Natural killer cell (primary cell): Measurements from ENCODE around the gene SERPINB4. TPM values are rescaled to one million over a fixed set of nuclear protein-coding genes. Genes with fewer than 3 reads are reported as not detected.
"Not testable (repeated sequence)": the region's sequence is repeated elsewhere in the genome, so short reads cannot be mapped to it uniquely, and the experiment has no call there.

ENCODE experiments used
- ATAC-seq, 3 donors: fragments of 150-1000 bp in 2 of 3; fragments of 200-7000 bp in 1 of 3; cut with Tn5 transposase; 1 replicate in 1 of 3; 2 replicates in 2 of 3; pipeline ENCODE4 v1.10.0; 2021; ENCODE audit warnings: mild to moderate bottlenecking in 2 of 3, moderate library complexity in 2 of 3
- DNase-seq, 2 donors: peaks; one replicate each; pipeline versions ENCODE4 v3.0.0 to v3.0.0-alpha.2; 2013 to 2021; ENCODE audit warnings: mixed read lengths in 1 of 2
- H3K27ac ChIP-seq: one replicate; pipeline ENCODE4 v1.5.1; 2013; ENCODE audit warnings: mild to moderate bottlenecking, low read length
- H3K27me3 ChIP-seq: one replicate; pipeline ENCODE4 v1.6.1; 2013; ENCODE audit warnings: low read length; ENCODE audit not compliant: control insufficient read depth, insufficient read depth
- H3K36me3 ChIP-seq: one replicate; pipeline ENCODE4 v1.6.1; 2013; ENCODE audit warnings: low read length; ENCODE audit not compliant: control insufficient read depth, insufficient read depth
- H3K4me1 ChIP-seq: one replicate; pipeline ENCODE4 v1.6.1; 2013; ENCODE audit warnings: low read length; ENCODE audit not compliant: control insufficient read depth, insufficient read depth
- H3K4me3 ChIP-seq: one replicate; pipeline ENCODE4 v1.5.1; 2013; ENCODE audit warnings: low read length
- H3K9me3 ChIP-seq: one replicate; pipeline ENCODE4 v1.6.1; 2013; ENCODE audit warnings: low read length; ENCODE audit not compliant: control insufficient read depth, insufficient read depth
- H3K27ac Mint-ChIP-seq, 2 donors: one replicate each; pipeline ENCODE4 v1.8.0; 2022; ENCODE audit warnings: mild to moderate bottlenecking in 2 of 2, mixed read lengths in 2 of 2, moderate library complexity in 1 of 2
- H3K27me3 Mint-ChIP-seq, 2 donors: one replicate each; pipeline ENCODE4 v1.8.0; 2022; ENCODE audit warnings: low read depth in 2 of 2, mixed read lengths in 2 of 2
- H3K36me3 Mint-ChIP-seq: one replicate; pipeline ENCODE4 v1.8.0; 2022; ENCODE audit warnings: mixed read lengths
- H3K4me1 Mint-ChIP-seq, 2 donors: one replicate each; pipeline ENCODE4 v1.8.0; 2022; ENCODE audit warnings: mixed read lengths in 2 of 2
- H3K4me3 Mint-ChIP-seq: one replicate; pipeline ENCODE4 v1.8.0; 2022; ENCODE audit warnings: mild to moderate bottlenecking, moderate library complexity, mixed read lengths
- H3K9me3 Mint-ChIP-seq, 2 donors: one replicate each; pipeline ENCODE4 v1.8.0; 2022; ENCODE audit warnings: mixed read lengths in 2 of 2
- WGBS: methylation state at CpG from one replicate; pipeline ENCODE4 v1.1.7; 2013; ENCODE audit warnings: missing lambda C conversion rate; ENCODE audit not compliant: insufficient coverage; 5-methylcytosine and 5-hydroxymethylcytosine counted together
- intact Hi-C: fragments of 100-400 bp; cut with micrococcal nuclease; formaldehyde crosslinking; loops from one replicate; pipeline ENCODE4 v1.14.2; 2022
- total RNA-seq, 4 donors: library from RNA; stranded (reverse); fragments of 120-200 nt in 1 of 4; gene quantifications; one replicate each; pipeline versions ENCODE4 v1.2.3 to v1.2.4, GENCODE V29; 2013 to 2022
- TF ChIP-seq, protein P1 (sequence below): fragments of 200-600 bp; IDR thresholded peaks from one replicate; pipeline ENCODE4 v1.8.0; 2022; ENCODE audit warnings: antibody characterized with exemption

The SERPINB4 gene
- total RNA-seq, result not detected
- total RNA-seq (2013), result not detected

DNA sequence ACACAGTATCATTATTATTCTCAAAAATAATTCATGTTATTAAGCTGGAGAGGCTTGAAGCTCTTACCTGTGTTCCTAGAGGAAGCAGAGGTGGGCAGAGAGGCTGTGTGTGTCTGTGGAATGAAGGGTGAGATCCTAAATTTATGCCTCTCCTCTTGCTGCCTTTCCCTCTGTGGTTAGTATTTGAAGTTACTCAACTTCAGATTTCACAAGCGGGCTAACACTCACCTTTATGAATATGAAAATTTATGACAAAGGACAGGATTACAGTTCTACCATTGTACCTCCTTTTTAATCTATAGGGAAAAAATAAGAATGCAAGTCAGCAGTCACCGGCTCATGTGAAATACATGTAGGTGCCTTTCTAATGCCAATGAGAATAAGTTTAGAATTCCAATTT is at the start of gene SERPINB4:
Gene SERPINB4, minus strand, starts transcription at position 115 of the 400 bp plus-strand sequence. CDS start 679 bp downstream, outside the sequence.
- H3K27ac ChIP-seq, H3K27me3 Mint-ChIP-seq, H3K27ac Mint-ChIP-seq, H3K4me1 ChIP-seq, H3K9me3 ChIP-seq, H3K36me3 Mint-ChIP-seq, ATAC-seq, DNase-seq, intact Hi-C loops, H3K9me3 Mint-ChIP-seq, H3K36me3 ChIP-seq, H3K27me3 ChIP-seq, H3K4me1 Mint-ChIP-seq, H3K4me3 ChIP-seq, H3K4me3 Mint-ChIP-seq: not testable (repeated sequence)
- no CpG with 5 or more reads among the region's 2 CpGs for WGBS

DNA sequence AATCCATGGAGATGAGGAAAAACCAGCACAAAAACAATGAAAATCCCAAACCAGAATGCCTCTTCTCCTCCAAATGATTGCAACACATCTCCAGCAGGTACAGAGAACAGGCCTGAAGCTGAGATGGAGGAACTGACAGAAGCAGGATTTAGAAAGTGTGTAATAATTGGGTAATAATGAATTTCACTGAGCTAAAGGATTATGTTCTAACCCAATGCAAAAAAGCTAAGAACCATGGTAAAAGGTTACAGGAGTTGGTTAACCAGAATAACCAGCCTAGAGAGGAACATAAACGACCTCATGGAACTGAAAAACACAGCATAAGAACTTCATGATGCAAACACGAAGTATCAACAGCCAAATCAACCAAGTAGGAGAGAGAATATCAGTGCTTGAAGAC is 45.0 kb upstream of the SERPINB4 start:
- DNase-seq (no peak), ATAC-seq (no peak)
- TF ChIP-seq, protein P1, sequence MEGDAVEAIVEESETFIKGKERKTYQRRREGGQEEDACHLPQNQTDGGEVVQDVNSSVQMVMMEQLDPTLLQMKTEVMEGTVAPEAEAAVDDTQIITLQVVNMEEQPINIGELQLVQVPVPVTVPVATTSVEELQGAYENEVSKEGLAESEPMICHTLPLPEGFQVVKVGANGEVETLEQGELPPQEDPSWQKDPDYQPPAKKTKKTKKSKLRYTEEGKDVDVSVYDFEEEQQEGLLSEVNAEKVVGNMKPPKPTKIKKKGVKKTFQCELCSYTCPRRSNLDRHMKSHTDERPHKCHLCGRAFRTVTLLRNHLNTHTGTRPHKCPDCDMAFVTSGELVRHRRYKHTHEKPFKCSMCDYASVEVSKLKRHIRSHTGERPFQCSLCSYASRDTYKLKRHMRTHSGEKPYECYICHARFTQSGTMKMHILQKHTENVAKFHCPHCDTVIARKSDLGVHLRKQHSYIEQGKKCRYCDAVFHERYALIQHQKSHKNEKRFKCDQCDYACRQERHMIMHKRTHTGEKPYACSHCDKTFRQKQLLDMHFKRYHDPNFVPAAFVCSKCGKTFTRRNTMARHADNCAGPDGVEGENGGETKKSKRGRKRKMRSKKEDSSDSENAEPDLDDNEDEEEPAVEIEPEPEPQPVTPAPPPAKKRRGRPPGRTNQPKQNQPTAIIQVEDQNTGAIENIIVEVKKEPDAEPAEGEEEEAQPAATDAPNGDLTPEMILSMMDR, result no peak
- Histone ChIP-seq H3K4me1 (no peaks in the 10 kb centered on the region), H3K27ac (no peak overlapping the region), H3K36me3 (no peaks in the 10 kb centered on the region), H3K27me3 (no peaks in the 10 kb centered on the region), H3K9me3 (peaks cover 2% of the 10 kb centered on the region), H3K4me3 (no peak overlapping the region)
- intact Hi-C loops, result no loop called here
- Mint-ChIP-seq H3K4me1 (no peaks in the 10 kb centered on the region), H3K36me3 (no peaks in the 10 kb centered on the region), H3K4me3 (no peak overlapping the region), H3K27ac (no peak overlapping the region), H3K27me3 (peaks cover 0 to 4% of the 10 kb centered on the region in 2 donors), H3K9me3 (peaks cover 3 to 6% of the 10 kb centered on the region in 2 donors)
- 79% methylated on average over 2 of the region's 2 CpGs for WGBS

DNA sequence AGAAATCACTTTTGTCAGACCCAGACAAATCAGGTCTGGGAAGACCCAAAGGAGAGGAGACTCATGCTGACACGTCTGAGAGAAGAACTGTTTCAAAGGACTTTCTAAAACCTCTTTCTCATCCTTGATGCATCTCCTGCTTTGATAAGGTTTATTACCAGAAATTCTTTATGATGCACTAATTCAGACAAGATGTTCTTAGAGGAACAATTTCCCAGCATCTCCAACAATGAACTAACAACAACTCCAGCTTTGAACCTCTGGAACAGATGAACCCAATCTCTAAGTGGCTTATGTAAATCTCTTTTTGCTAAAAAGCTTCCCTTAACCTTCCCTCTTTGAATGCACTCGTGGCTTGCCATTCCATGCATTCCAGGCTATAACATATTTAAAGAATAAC is 42.8 kb upstream of the SERPINB4 start:
- H3K27ac Mint-ChIP-seq, result no peak overlapping the region
- H3K27me3 ChIP-seq, result no peaks in the 10 kb centered on the region
- DNase-seq (no peak), ATAC-seq (no peak)
- peaks cover 2% of the 10 kb centered on the region for H3K9me3 ChIP-seq
- peaks cover 3 to 8% of the 10 kb centered on the region in 2 donors for H3K9me3 Mint-ChIP-seq
- intact Hi-C loops, result no loop called here
- H3K36me3 Mint-ChIP-seq, result no peaks in the 10 kb centered on the region
- 46% methylated on average over 2 of the region's 2 CpGs for WGBS
- H3K36me3 ChIP-seq, result no peaks in the 10 kb centered on the region
- H3K27ac ChIP-seq, result no peak overlapping the region
- H3K4me3 ChIP-seq, result no peak overlapping the region
- peaks cover 0 to 7% of the 10 kb centered on the region in 2 donors for H3K27me3 Mint-ChIP-seq
- no peak overlapping the region for H3K4me3 Mint-ChIP-seq
- no peaks in the 10 kb centered on the region for H3K4me1 Mint-ChIP-seq
- TF ChIP-seq, protein P1, result no peak
- no peaks in the 10 kb centered on the region for H3K4me1 ChIP-seq

DNA sequence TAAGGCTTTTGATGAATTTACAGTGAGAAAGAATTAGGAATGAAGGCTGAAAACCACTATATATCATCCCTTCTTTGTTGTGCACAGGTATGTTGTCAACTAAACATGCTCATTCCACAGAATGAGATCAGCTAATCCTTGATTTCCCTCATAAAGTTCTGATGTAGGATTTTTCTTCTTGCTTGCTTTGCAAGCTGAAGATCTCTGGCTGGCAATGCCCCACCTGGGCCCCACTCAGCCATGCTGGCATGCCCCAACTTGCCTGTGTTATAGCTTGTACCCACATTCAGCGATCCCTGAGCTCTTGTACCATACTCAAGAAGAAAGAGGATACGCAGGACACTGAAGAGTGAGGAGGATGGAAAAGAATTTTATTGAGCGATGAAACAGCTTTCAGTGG is 40.7 kb upstream of the SERPINB4 start:
- Histone ChIP-seq H3K36me3 (no peaks in the 10 kb centered on the region), H3K4me1 (no peaks in the 10 kb centered on the region), H3K27me3 (no peaks in the 10 kb centered on the region), H3K27ac (no peak overlapping the region), H3K4me3 (no peak overlapping the region), H3K9me3 (peaks cover 2% of the 10 kb centered on the region)
- peaks cover 0 to 8% of the 10 kb centered on the region in 2 donors for H3K9me3 Mint-ChIP-seq
- no peaks in the 10 kb centered on the region for H3K36me3 Mint-ChIP-seq
- H3K4me1 Mint-ChIP-seq, result no peaks in the 10 kb centered on the region
- WGBS, result 97% methylated on average over 3 of the region's 3 CpGs
- H3K27ac Mint-ChIP-seq, result no peak overlapping the region
- DNase-seq (no peak), ATAC-seq (no peak)
- H3K4me3 Mint-ChIP-seq, result no peak overlapping the region
- H3K27me3 Mint-ChIP-seq, result peaks cover 0 to 7% of the 10 kb centered on the region in 2 donors
- TF ChIP-seq, protein P1, result no peak
- intact Hi-C loops, result no loop called here
